ENCODE measurements around the gene PLCB4.

PLCB4 gene

DNA sequence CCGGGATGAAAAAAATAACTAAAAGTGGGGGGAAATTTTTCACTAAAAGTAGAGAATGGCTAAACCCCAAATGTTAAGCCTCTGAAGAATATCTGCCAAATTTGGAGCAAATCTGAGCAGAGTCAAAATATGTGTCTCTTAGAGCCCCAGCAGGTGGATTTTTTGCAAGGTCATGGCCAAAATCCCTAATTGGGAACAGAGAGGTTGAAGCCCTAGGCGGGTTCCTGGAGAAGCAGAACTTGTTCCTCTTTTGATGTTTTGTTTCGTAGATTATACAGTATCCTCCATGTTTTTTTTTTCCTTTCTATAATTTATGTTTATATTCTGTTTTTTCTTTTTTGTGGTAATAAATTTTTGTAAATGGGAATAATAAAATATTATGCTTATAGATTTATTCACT, 94.4 kb downstream of the PLCB4 start:
- peaks cover 11% of the 10 kb centered on the region for H3K4me1 ChIP-seq (ENCODE audit: insufficient read depth, low read length)
- no peak overlapping the region for H3K27ac ChIP-seq (ENCODE audit: low read depth, low read length)
- no peaks in the 10 kb centered on the region for H3K36me3 ChIP-seq (ENCODE audit: insufficient read depth, low read length)
- no peaks in the 10 kb centered on the region for H3K27me3 ChIP-seq (ENCODE audit: control insufficient read depth in 1 of 2, insufficient read depth in 2 of 2, low read length in 2 of 2)
- no peak overlapping the region for H3K9ac ChIP-seq (ENCODE audit: low read length)
- H3K9me3 ChIP-seq (ENCODE audit: low read length) = no peaks in the 10 kb centered on the region
- no peak overlapping the region for H3K4me3 ChIP-seq (ENCODE audit: low read depth in 1 of 2, low read length in 2 of 2)

DNA sequence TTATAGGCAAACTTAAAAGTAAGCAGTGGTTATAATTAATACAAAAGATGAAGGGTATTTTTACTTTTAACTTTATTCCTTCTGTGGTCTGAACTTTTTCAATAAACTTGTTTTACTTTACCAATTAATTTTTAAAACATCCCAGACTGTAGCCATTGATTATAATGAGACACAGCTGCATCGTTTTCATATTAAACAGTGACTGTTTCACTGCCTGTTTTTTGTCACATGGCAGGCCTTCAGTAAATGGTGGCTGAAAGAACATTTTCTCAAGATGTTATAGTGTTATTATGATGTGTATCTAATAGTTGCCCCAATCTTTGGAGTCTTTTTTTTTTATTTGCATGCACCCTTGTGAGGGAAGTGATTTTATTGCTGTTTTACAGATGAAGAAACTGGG, 95.1 kb downstream of the PLCB4 start:
- H3K36me3 ChIP-seq (ENCODE audit: insufficient read depth, low read length) = no peaks in the 10 kb centered on the region
- no peak overlapping the region for H3K9ac ChIP-seq (ENCODE audit: low read length)
- no peaks in the 10 kb centered on the region for H3K27me3 ChIP-seq (ENCODE audit: control insufficient read depth in 1 of 2, insufficient read depth in 2 of 2, low read length in 2 of 2)
- no peak overlapping the region for H3K27ac ChIP-seq (ENCODE audit: low read depth, low read length)
- peaks cover 11% of the 10 kb centered on the region for H3K4me1 ChIP-seq (ENCODE audit: insufficient read depth, low read length)
- no peak overlapping the region for H3K4me3 ChIP-seq (ENCODE audit: low read depth in 1 of 2, low read length in 2 of 2)
- no peaks in the 10 kb centered on the region for H3K9me3 ChIP-seq (ENCODE audit: low read length)

DNA sequence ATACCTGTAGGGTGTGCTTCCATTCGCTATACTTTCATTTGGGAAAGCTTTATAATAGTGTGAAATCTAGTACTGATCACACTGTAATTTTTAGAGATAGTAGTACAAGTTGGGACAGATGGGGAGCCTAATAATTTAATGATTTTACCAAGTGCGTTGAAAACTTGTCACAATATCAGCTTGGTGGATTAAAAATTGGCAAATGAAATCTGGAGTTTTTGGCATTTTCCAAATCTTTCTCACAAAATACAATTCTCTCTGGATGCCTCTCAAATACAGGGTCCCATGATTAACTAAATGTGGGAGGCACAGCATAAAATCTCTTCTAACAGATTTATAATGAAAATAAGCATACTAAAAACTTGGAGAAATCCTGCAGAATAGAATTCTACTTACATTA, 96.4 kb downstream of the PLCB4 start:
- H3K4me3 ChIP-seq (ENCODE audit: low read depth in 1 of 2, low read length in 2 of 2) = no peak overlapping the region
- peaks cover 11% of the 10 kb centered on the region for H3K4me1 ChIP-seq (ENCODE audit: insufficient read depth, low read length)
- H3K9ac ChIP-seq (ENCODE audit: low read length) = no peak overlapping the region

DNA sequence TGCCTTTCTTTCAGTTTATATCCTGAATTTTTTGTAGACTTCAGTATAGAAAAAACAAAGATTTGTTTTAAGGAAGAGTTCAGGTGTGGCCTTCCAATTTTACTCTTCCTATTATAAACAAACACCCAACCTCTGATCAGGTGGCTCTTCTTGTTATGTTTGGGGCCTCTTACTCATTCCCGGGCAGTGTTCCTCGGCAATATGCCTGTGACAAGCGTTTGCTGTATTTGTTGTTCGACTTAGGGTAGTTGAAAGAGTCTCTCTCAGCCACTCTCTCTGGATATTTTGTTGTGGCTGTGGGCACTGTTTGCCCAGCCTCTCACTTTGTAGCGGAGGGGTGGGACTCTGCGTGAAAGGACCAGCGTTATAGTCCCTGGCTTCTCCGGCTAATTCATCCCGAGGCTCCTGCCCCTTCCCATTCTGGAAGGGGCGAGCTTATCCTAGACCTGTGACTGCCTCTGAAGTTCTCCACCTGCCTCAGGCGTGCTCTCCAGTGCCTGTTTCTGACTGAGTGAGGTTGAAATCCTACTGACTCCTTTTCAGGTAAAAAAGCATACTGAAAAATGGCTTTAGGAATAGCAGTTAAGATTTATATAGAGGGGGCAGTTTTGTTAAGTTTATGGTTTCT, 97.4 kb downstream of the PLCB4 start:
- Histone ChIP-seq H3K4me3 (ENCODE audit: low read depth in 1 of 2, low read length in 2 of 2) (no peak overlapping the region), H3K9ac (ENCODE audit: low read length) (no peak overlapping the region), H3K27ac (ENCODE audit: low read depth, low read length) (peak overlapping the region; percentile 16), H3K27me3 (ENCODE audit: control insufficient read depth in 1 of 2, insufficient read depth in 2 of 2, low read length in 2 of 2) (no peaks in the 10 kb centered on the region), H3K36me3 (ENCODE audit: insufficient read depth, low read length) (no peaks in the 10 kb centered on the region), H3K9me3 (ENCODE audit: low read length) (no peaks in the 10 kb centered on the region), H3K4me1 (ENCODE audit: insufficient read depth, low read length) (peaks cover 3% of the 10 kb centered on the region)

More for the DNA sequence above, 96.4 kb downstream of the PLCB4 start:
- Histone ChIP-seq H3K27ac (ENCODE audit: low read depth, low read length) (no peak overlapping the region), H3K27me3 (ENCODE audit: control insufficient read depth in 1 of 2, insufficient read depth in 2 of 2, low read length in 2 of 2) (no peaks in the 10 kb centered on the region), H3K36me3 (ENCODE audit: insufficient read depth, low read length) (no peaks in the 10 kb centered on the region), H3K9me3 (ENCODE audit: low read length) (no peaks in the 10 kb centered on the region)

DNA sequence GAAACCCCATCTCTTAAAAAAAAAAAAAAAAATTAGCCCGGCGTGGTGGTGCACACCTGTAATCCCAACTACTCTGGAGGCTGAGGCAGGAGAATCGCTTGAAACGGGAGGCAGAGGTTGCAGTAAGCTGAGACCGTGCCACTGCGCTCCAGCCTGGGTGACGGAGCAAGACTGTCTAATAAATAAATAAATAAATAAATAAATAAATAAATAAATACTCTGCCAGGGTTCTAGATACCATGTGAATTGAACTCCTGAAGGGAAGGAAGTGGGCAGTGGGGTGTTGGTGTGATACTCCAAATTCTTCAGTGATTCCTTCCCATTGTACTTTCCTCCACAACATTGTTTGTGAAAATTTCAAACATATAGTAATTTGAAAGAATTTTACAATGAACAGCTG, 100.5 kb downstream of the PLCB4 start:
- Histone ChIP-seq H3K36me3 (ENCODE audit: insufficient read depth, low read length) (no peaks in the 10 kb centered on the region), H3K27ac (ENCODE audit: low read depth, low read length) (no peak overlapping the region), H3K9ac (ENCODE audit: low read length) (no peak overlapping the region), H3K4me1 (ENCODE audit: insufficient read depth, low read length) (no peaks in the 10 kb centered on the region), H3K4me3 (ENCODE audit: low read depth in 1 of 2, low read length in 2 of 2) (no peak overlapping the region), H3K27me3 (ENCODE audit: control insufficient read depth in 1 of 2, insufficient read depth in 2 of 2, low read length in 2 of 2) (no peaks in the 10 kb centered on the region), H3K9me3 (ENCODE audit: low read length) (no peaks in the 10 kb centered on the region)

DNA sequence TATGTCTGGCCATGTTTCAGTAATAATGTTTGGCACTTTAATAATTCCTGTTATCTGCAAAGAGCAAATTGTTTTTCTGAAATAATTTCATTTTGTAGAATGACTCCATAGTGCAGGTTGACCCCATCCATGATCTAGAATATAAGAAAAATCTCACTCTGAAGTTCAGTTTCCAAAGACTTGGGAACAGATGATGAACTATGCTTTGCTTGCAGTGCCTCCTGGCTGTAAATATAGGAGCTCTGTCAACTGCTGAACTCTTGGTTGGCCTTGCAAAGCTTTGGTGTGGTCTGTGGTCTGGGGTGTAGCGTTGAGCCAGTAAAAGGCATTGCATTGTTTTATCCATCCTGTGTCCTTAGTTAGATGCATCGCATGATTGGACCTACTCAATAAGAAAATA, 104.0 kb downstream of the PLCB4 start:
- Histone ChIP-seq H3K9me3 (ENCODE audit: low read length) (no peaks in the 10 kb centered on the region), H3K27ac (ENCODE audit: low read depth, low read length) (no peak overlapping the region), H3K9ac (ENCODE audit: low read length) (no peak overlapping the region), H3K27me3 (ENCODE audit: control insufficient read depth in 1 of 2, insufficient read depth in 2 of 2, low read length in 2 of 2) (no peaks in the 10 kb centered on the region), H3K4me1 (ENCODE audit: insufficient read depth, low read length) (no peaks in the 10 kb centered on the region), H3K4me3 (ENCODE audit: low read depth in 1 of 2, low read length in 2 of 2) (no peak overlapping the region), H3K36me3 (ENCODE audit: insufficient read depth, low read length) (no peaks in the 10 kb centered on the region)

DNA sequence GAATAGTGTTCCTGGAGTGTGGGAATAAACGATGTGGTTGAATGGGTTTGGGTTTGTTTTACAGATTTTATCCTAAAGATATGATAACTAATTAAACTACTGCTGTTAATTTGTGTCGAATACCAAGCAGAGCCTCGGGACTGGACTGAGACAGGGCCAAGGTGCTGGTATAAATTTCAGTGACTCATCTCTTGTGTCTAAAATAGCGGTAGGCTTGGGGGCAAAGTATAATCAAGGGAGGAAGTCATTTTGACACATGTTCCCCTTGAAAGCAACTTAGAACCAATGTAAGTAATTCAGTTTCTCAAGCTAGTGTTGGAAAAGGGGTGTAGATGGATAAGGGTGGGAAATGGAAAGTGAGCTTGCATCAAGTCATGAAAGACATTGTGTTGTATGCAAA, 108.4 kb downstream of the PLCB4 start:
- H3K27ac ChIP-seq (ENCODE audit: low read depth, low read length) = no peak overlapping the region
- H3K36me3 ChIP-seq (ENCODE audit: insufficient read depth, low read length) = no peaks in the 10 kb centered on the region
- no peak overlapping the region for H3K4me3 ChIP-seq (ENCODE audit: low read depth in 1 of 2, low read length in 2 of 2)
- H3K9ac ChIP-seq (ENCODE audit: low read length) = no peak overlapping the region
- no peaks in the 10 kb centered on the region for H3K4me1 ChIP-seq (ENCODE audit: insufficient read depth, low read length)
- no peaks in the 10 kb centered on the region for H3K27me3 ChIP-seq (ENCODE audit: control insufficient read depth in 1 of 2, insufficient read depth in 2 of 2, low read length in 2 of 2)
- H3K9me3 ChIP-seq (ENCODE audit: low read length) = no peaks in the 10 kb centered on the region

DNA sequence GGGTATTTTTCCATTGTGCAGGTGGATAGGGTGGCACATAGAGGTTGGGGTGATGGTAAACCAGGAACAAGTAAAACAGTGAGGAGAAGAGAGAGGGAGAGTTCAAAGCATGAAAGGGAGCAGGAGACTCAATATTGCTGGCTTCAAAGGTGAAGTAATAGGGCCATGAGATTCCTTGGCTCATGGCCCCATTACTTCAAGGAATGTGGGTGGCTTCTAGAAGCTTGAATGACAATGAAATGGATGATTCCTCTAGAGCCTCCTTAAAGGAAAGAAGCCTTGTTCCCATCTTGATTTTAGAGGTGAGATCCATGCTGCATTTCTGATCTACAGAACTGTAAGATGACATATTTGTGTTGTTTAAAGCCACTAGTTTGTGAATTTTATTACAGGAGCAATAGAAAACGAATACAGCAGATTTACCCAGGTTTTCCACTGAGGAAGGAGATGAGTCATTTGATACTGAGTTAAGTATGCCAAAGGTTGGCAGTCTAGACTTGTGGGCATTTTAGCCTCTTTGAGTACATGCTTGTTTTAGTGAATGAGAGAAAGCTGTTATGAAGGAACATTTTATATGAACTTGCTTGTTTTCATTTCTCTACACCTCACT, 110.4 kb downstream of the PLCB4 start:
- no peaks in the 10 kb centered on the region for H3K27me3 ChIP-seq (ENCODE audit: control insufficient read depth in 1 of 2, insufficient read depth in 2 of 2, low read length in 2 of 2)
- H3K9ac ChIP-seq (ENCODE audit: low read length) = no peak overlapping the region
- H3K9me3 ChIP-seq (ENCODE audit: low read length) = no peaks in the 10 kb centered on the region
- H3K4me1 ChIP-seq (ENCODE audit: insufficient read depth, low read length) = no peaks in the 10 kb centered on the region
- H3K4me3 ChIP-seq (ENCODE audit: low read depth in 1 of 2, low read length in 2 of 2) = no peak overlapping the region
- no peaks in the 10 kb centered on the region for H3K36me3 ChIP-seq (ENCODE audit: insufficient read depth, low read length)
- H3K27ac ChIP-seq (ENCODE audit: low read depth, low read length) = no peak overlapping the region

DNA sequence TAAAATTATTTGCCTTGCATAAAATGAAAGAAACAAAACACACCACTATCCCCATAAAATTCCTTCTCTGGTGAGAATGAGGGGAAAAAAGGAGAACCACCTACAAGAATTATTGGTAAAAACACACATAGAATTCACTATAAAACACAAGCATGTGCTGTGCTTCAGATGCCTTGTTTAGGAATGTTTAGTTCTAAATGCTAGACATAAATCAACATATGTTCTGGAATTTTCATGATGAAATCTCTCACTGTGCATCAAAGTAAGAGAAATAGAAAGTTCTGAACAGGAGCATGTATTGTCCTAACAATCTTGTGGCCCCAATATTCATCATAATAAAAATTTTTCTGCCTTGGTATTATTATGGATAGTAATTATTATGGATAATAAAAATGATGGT, 111.0 kb downstream of the PLCB4 start:
- H3K36me3 ChIP-seq (ENCODE audit: insufficient read depth, low read length) = no peaks in the 10 kb centered on the region
- no peak overlapping the region for H3K4me3 ChIP-seq (ENCODE audit: low read depth in 1 of 2, low read length in 2 of 2)
- no peak overlapping the region for H3K9ac ChIP-seq (ENCODE audit: low read length)
- H3K4me1 ChIP-seq (ENCODE audit: insufficient read depth, low read length) = no peaks in the 10 kb centered on the region
- no peaks in the 10 kb centered on the region for H3K27me3 ChIP-seq (ENCODE audit: control insufficient read depth in 1 of 2, insufficient read depth in 2 of 2, low read length in 2 of 2)
- H3K9me3 ChIP-seq (ENCODE audit: low read length) = no peaks in the 10 kb centered on the region
- H3K27ac ChIP-seq (ENCODE audit: low read depth, low read length) = no peak overlapping the region

DNA sequence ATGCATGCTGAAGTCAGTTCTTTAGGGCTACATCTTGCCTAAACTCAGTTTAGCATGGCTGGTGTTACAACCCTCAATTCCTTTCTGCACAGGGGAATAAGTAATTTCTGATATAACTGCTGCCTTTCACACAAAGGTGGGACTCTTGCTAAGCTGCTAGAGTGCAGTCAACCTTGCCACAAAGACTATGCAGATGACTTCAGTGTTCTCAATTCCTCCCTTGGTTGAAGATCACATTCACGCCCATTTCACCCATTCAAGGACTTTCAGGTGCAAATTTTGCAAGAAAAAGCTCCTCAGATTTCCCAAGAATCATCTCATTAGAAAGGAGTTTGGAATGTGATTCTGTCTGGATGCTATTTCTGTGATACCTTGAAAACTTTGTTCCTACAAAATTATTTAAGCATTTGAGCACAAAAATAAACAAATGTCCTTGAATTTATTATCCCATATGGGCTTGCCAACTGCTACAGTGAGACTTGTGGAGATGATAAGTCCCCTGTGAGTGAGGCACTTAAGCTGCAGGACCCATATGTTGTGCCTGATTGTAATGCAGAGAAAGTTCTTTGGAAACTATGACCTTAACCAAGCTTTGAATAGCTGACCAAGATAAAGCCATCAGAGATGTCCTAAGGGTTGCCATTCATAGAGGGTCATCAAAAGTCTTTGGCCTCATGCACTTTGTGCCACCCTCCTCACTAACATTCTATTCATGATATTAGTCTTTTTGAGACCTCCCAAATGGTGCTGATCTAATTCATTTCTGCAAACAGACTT, 111.8 kb downstream of the PLCB4 start:
- H3K9ac ChIP-seq (ENCODE audit: low read length) = no peak overlapping the region
- H3K27ac ChIP-seq (ENCODE audit: low read depth, low read length) = no peak overlapping the region
- H3K4me3 ChIP-seq (ENCODE audit: low read depth in 1 of 2, low read length in 2 of 2) = no peak overlapping the region
- H3K27me3 ChIP-seq (ENCODE audit: control insufficient read depth in 1 of 2, insufficient read depth in 2 of 2, low read length in 2 of 2) = no peaks in the 10 kb centered on the region
- no peaks in the 10 kb centered on the region for H3K4me1 ChIP-seq (ENCODE audit: insufficient read depth, low read length)
- H3K9me3 ChIP-seq (ENCODE audit: low read length) = no peaks in the 10 kb centered on the region
- no peaks in the 10 kb centered on the region for H3K36me3 ChIP-seq (ENCODE audit: insufficient read depth, low read length)

DNA sequence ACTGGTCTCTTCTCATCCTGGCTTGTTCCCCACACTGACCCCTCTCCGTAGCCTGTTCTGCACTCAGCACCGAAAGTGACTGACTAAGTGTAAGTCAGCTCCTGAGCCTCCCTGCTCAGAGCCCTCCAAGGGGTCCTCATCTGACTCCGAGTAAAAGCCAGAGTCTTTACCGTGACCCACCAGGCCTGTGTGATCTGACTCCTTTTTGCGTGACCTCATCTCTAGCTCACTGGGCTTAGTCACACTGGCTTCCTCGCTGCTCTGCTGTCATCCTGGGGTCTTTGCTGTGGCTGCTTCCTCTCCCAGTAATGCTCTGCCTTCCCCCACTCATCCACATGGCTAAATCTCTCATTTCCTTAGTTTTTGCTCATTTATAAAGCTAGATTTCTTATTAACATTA, 116.6 kb downstream of the PLCB4 start:
- Histone ChIP-seq H3K9ac (ENCODE audit: low read length) (no peak overlapping the region), H3K4me3 (ENCODE audit: low read depth in 1 of 2, low read length in 2 of 2) (no peak overlapping the region), H3K9me3 (ENCODE audit: low read length) (no peaks in the 10 kb centered on the region), H3K4me1 (ENCODE audit: insufficient read depth, low read length) (no peaks in the 10 kb centered on the region), H3K27ac (ENCODE audit: low read depth, low read length) (no peak overlapping the region), H3K27me3 (ENCODE audit: control insufficient read depth in 1 of 2, insufficient read depth in 2 of 2, low read length in 2 of 2) (no peaks in the 10 kb centered on the region), H3K36me3 (ENCODE audit: insufficient read depth, low read length) (no peaks in the 10 kb centered on the region)
